Brain microvascular endothelial cell (primary cell): ENCODE results near the gene DEFB121.
A peak's percentile ranks its signal among the peaks of the same experiment; 100 is the strongest.
"Not testable (repeated sequence)": the region's sequence is repeated elsewhere in the genome, so short reads cannot be mapped to it uniquely, and the experiment has no call there.

Source experiments
- DNase-seq: peaks from one replicate; pipeline ENCODE4 v3.0.0-alpha.2; 2020
- H3K27ac ChIP-seq: fragments of 250-450 bp; sonication (Bioruptor Pico); 2 replicates; pipeline ENCODE4 v1.5.1; 2020; ENCODE audit warnings: mild to moderate bottlenecking, moderate library complexity
- H3K27me3 ChIP-seq: fragments of 250-450 bp; sonication (Bioruptor Pico); replicated peaks from 2 replicates; pipeline ENCODE4 v1.5.1; 2020; ENCODE audit warnings: mild to moderate bottlenecking
- H3K36me3 ChIP-seq: fragments of 250-450 bp; sonication (Bioruptor Pico); replicated peaks from 2 replicates; pipeline ENCODE4 v1.5.1; 2020; ENCODE audit warnings: mild to moderate bottlenecking
- H3K4me3 ChIP-seq: 2 replicates; pipeline ENCODE4 v1.5.1; 2011; ENCODE audit warnings: low read depth, mild to moderate bottlenecking, control low read depth, low read length, moderate library complexity
- CTCF ChIP-seq: IDR thresholded peaks from 2 replicates; pipeline ENCODE4 v1.5.1; 2011; ENCODE audit warnings: low read depth, mild to moderate bottlenecking, moderate library complexity, low read length, control low read depth, inconsistent platforms; ENCODE audit errors: missing control alignments
- in situ Hi-C: cut with HindIII; loops from 2 replicates; pipeline ENCODE4 v1.10.0; 2017; ENCODE audit warnings: low sequenced_read_pairs, low pct_ligation_motif_present

The DEFB121 gene

GRCh38 chr20:31440012-31440659 is 34.1 kb upstream of the DEFB121 start, which contains the start of gene DEFB123:
TSS of gene DEFB123 (plus strand) at chr20:31440632. CDS start at chr20:31440699, 67 bp downstream.
- in situ Hi-C loops, result no loop called here
- TF ChIP-seq CTCF, result peak; percentile 22
- H3K4me3 ChIP-seq, result no peak within 1 kb of the TSS
- H3K27me3 ChIP-seq, result no peaks in the 10 kb centered on the region
- no peak for DNase-seq
- no peak within 1 kb of the TSS for H3K27ac ChIP-seq
- H3K36me3 ChIP-seq, result no peaks in the 10 kb centered on the region

- in situ Hi-C loops, result no loop called here
- Histone ChIP-seq H3K4me3 (no peak overlapping the region), H3K36me3 (no peaks in the 10 kb centered on the region), H3K27ac (no peak overlapping the region), H3K27me3 (no peaks in the 10 kb centered on the region)
- TF ChIP-seq CTCF, result no peak
- DNase-seq, result no peak
These were observed 24.6 kb upstream of the DEFB121 start for GRCh38 chr20:31430568-31431115.

- in situ Hi-C loops, H3K27ac ChIP-seq: not testable (repeated sequence)
These were observed 21.6 kb upstream of the DEFB121 start for GRCh38 chr20:31427576-31427975.

GRCh38 chr20:31426891-31427551 is 21.0 kb upstream of the DEFB121 start:
- DNase-seq, H3K27me3 ChIP-seq, H3K36me3 ChIP-seq, in situ Hi-C loops, H3K27ac ChIP-seq, H3K4me3 ChIP-seq: not testable (repeated sequence)

More at GRCh38 chr20:31427576-31427975, 21.6 kb upstream of the DEFB121 start:
- DNase-seq, H3K4me3 ChIP-seq, H3K27me3 ChIP-seq, H3K36me3 ChIP-seq: not testable (repeated sequence)

GRCh38 chr20:31425797-31426196 is 19.8 kb upstream of the DEFB121 start:
- DNase-seq, result no peak
- in situ Hi-C loops, result no loop called here
- Histone ChIP-seq H3K27ac (no peak overlapping the region), H3K36me3 (no peaks in the 10 kb centered on the region), H3K27me3 (no peaks in the 10 kb centered on the region), H3K4me3 (no peak overlapping the region)
- TF ChIP-seq CTCF, result no peak

GRCh38 chr20:31418307-31418706 is 12.3 kb upstream of the DEFB121 start:
- Histone ChIP-seq H3K27ac (no peak overlapping the region), H3K4me3 (no peak overlapping the region), H3K36me3 (no peaks in the 10 kb centered on the region), H3K27me3 (no peaks in the 10 kb centered on the region)
- no peak for TF ChIP-seq CTCF
- in situ Hi-C loops, result no loop called here
- no peak for DNase-seq
